ENCODE results near the gene TSPAN5.
"Not testable (repeated sequence)": the region's sequence is repeated elsewhere in the genome, so short reads cannot be mapped to it uniquely, and the experiment has no call there.

TSPAN5 gene

GRCh38 chr4:98542011-98542410 lies 116.4 kb downstream of the TSPAN5 start:
- DNase-seq, result no peak

- no peak for DNase-seq
These were observed 117.6 kb downstream of the TSPAN5 start for GRCh38 chr4:98540803-98541202.

GRCh38 chr4:98539741-98540140 lies 118.7 kb downstream of the TSPAN5 start:
- DNase-seq, result no peak

GRCh38 chr4:98539299-98539698 lies 119.1 kb downstream of the TSPAN5 start:
- no peak for DNase-seq

GRCh38 chr4:98536631-98537030 lies 121.8 kb downstream of the TSPAN5 start:
- no peak for DNase-seq

GRCh38 chr4:98534146-98534545 lies 124.3 kb downstream of the TSPAN5 start:
- DNase-seq, result not testable (repeated sequence)

- no peak for DNase-seq
These were observed 127.8 kb downstream of the TSPAN5 start for GRCh38 chr4:98530572-98530971.

- DNase-seq, result no peak
These were observed 128.3 kb downstream of the TSPAN5 start for GRCh38 chr4:98529970-98530569.

- no peak for DNase-seq
These were observed 129.5 kb downstream of the TSPAN5 start for GRCh38 chr4:98528882-98529281.

- DNase-seq, result no peak
These were observed 130.7 kb downstream of the TSPAN5 start for GRCh38 chr4:98527534-98528269.

GRCh38 chr4:98524230-98524629 lies 134.2 kb downstream of the TSPAN5 start:
- DNase-seq, result no peak

GRCh38 chr4:98522636-98523395 lies 135.6 kb downstream of the TSPAN5 start:
- DNase-seq, result no peak

GRCh38 chr4:98522062-98522461 lies 136.3 kb downstream of the TSPAN5 start:
- DNase-seq, result no peak

GRCh38 chr4:98521486-98521885 lies 136.9 kb downstream of the TSPAN5 start:
- DNase-seq, result no peak

GRCh38 chr4:98519268-98519977 lies 139.0 kb downstream of the TSPAN5 start:
- no peak for DNase-seq

GRCh38 chr4:98518559-98519267 lies 139.7 kb downstream of the TSPAN5 start:
- DNase-seq, result no peak

- no peak for DNase-seq
These were observed 141.0 kb downstream of the TSPAN5 start for GRCh38 chr4:98517218-98518021.

GRCh38 chr4:98516441-98517217 lies 141.8 kb downstream of the TSPAN5 start:
- no peak for DNase-seq

- no peak for DNase-seq
These were observed 142.4 kb downstream of the TSPAN5 start for GRCh38 chr4:98516042-98516440.

GRCh38 chr4:98515470-98515809 lies 143.0 kb downstream of the TSPAN5 start:
- DNase-seq, result no peak

All from activated CD4-positive, alpha-beta T cell treated with anti-CD3 and anti-CD28 coated beads for 1 hour (primary cell).